IPS-NIHi11 (cell line): ENCODE data around the gene TP53TG3F.
"Not testable (repeated sequence)": the region's sequence is repeated elsewhere in the genome, so short reads cannot be mapped to it uniquely, and the experiment has no call there.

ENCODE experiments used
- DNase-seq: peaks from one replicate; pipeline ENCODE4 v3.0.0; 2012; ENCODE audit warnings: mixed read lengths, low spot score

The TP53TG3F gene

GRCh38 chr16:33459312-33459711 is at the start of gene TP53TG3F:
TP53TG3F (plus strand) TSS chr16:33459612; CDS start chr16:33459680, 68 bp downstream.
- not testable (repeated sequence) for DNase-seq

GRCh38 chr16:33491611-33492010 is 32.2 kb downstream of the TP53TG3F start:
- not testable (repeated sequence) for DNase-seq

- DNase-seq = not testable (repeated sequence)
Observed at GRCh38 chr16:33507231-33507630, 47.8 kb downstream of the TP53TG3F start.

GRCh38 chr16:33509070-33509469 is 49.7 kb downstream of the TP53TG3F start:
- DNase-seq = not testable (repeated sequence)

- not testable (repeated sequence) for DNase-seq
Observed at GRCh38 chr16:33509906-33510305, 50.5 kb downstream of the TP53TG3F start.
